Large intestine (tissue), 12 donors: Measurements from ENCODE around the gene PRPSAP1. TPM values are rescaled to one million over a fixed set of nuclear protein-coding genes. Genes with fewer than 3 reads are reported as not detected.

Source experiments
- DNase-seq, 2 donors: peaks; one replicate each; pipeline versions ENCODE4 v3.0.0 to v3.0.0-alpha.2; 2013
- H3K27ac ChIP-seq: one replicate; pipeline ENCODE4 v1.5.1; 2013; ENCODE audit warnings: low read length
- H3K27me3 ChIP-seq: 2 replicates; pipeline ENCODE4 v1.6.1; 2013; ENCODE audit warnings: low read length; ENCODE audit not compliant: control insufficient read depth, insufficient read depth
- H3K36me3 ChIP-seq: 2 replicates; pipeline ENCODE4 v1.6.1; 2013; ENCODE audit warnings: low read length; ENCODE audit not compliant: control insufficient read depth, insufficient read depth
- H3K4me1 ChIP-seq: one replicate; pipeline ENCODE4 v1.6.1; 2013; ENCODE audit warnings: low read length; ENCODE audit not compliant: control insufficient read depth, insufficient read depth
- H3K4me3 ChIP-seq: one replicate; pipeline ENCODE4 v1.5.1; 2013; ENCODE audit warnings: low read length
- H3K9me3 ChIP-seq: one replicate; pipeline ENCODE4 v1.6.1; 2013; ENCODE audit warnings: mild to moderate bottlenecking, low read depth, low read length, moderate library complexity; ENCODE audit not compliant: control insufficient read depth
- WGBS: methylation state at CpG from one replicate; pipeline ENCODE4 v1.1.5; 2013; ENCODE audit warnings: low lambda C conversion rate; ENCODE audit not compliant: insufficient coverage; 5-methylcytosine and 5-hydroxymethylcytosine counted together
- long read RNA-seq, 11 donors: transcript quantifications; one replicate each; lab custom pipeline, GENCODE V29; 2026
- polyA plus RNA-seq: library from polyadenylated mRNA; unstranded; fragments of 120-200 nt; gene quantifications from one replicate; pipeline ENCODE4 v1.2.1, GENCODE V29; 2013

PRPSAP1 gene
- polyA plus RNA-seq = 54.8 TPM
- long read RNA-seq, donor 1, partial matches to known transcripts = 0 of 5 reads
- long read RNA-seq, donor 1, other reads (novel, unspliced or antisense) = 0 of 5 reads
- long read RNA-seq, donor 2, transcript PRPSAP1-206 (10 exons, 3,660 nt) = major isoform, 16 of 26 reads
- long read RNA-seq, donor 2, partial matches to known transcripts = 6 of 26 reads
- long read RNA-seq, donor 2, other reads (novel, unspliced or antisense) = 0 of 26 reads
- long read RNA-seq, donor 3 = 0 reads
- long read RNA-seq, donor 4, partial matches to known transcripts = 0 of 2 reads
- long read RNA-seq, donor 4, other reads (novel, unspliced or antisense) = 0 of 2 reads
- long read RNA-seq, donor 5, transcript PRPSAP1-206 (10 exons, 3,660 nt) = major isoform, 5 of 5 reads
- long read RNA-seq, donor 5, partial matches to known transcripts = 0 of 5 reads
- long read RNA-seq, donor 5, other reads (novel, unspliced or antisense) = 0 of 5 reads
- long read RNA-seq, donor 6, transcript PRPSAP1-206 (10 exons, 3,660 nt) = major isoform, 11 of 16 reads
- long read RNA-seq, donor 6, partial matches to known transcripts = 0 of 16 reads
- long read RNA-seq, donor 6, other reads (novel, unspliced or antisense) = 0 of 16 reads
- long read RNA-seq, donor 7, transcript PRPSAP1-206 (10 exons, 3,660 nt) = major isoform, 7 of 9 reads
- long read RNA-seq, donor 7, partial matches to known transcripts = 0 of 9 reads
- long read RNA-seq, donor 7, other reads (novel, unspliced or antisense) = 0 of 9 reads
- long read RNA-seq, donor 8, transcript PRPSAP1-206 (10 exons, 3,660 nt) = major isoform, 15 of 17 reads
- long read RNA-seq, donor 8, partial matches to known transcripts = 0 of 17 reads
- long read RNA-seq, donor 8, other reads (novel, unspliced or antisense) = 0 of 17 reads
- long read RNA-seq, donor 9, partial matches to known transcripts = 0 of 5 reads
- long read RNA-seq, donor 9, other reads (novel, unspliced or antisense) = 0 of 5 reads
- long read RNA-seq, donor 10, transcript PRPSAP1-206 (10 exons, 3,660 nt) = major isoform, 7 of 10 reads
- long read RNA-seq, donor 10, partial matches to known transcripts = 0 of 10 reads
- long read RNA-seq, donor 10, other reads (novel, unspliced or antisense) = 0 of 10 reads
- long read RNA-seq, donor 11, transcript PRPSAP1-206 (10 exons, 3,660 nt) = major isoform, 13 of 14 reads
- long read RNA-seq, donor 11, partial matches to known transcripts = 0 of 14 reads
- long read RNA-seq, donor 11, other reads (novel, unspliced or antisense) = 0 of 14 reads

GRCh38 chr17:76353599-76354316, at the start of gene PRPSAP1:
Gene PRPSAP1 (minus strand): TSS chr17:76353916. CDS start chr17:76353703, 213 bp downstream.
- no peaks in the 10 kb centered on the region for H3K36me3 ChIP-seq
- peak; percentile 88 to 97 for DNase-seq
- peak within 1 kb of the TSS; percentile 96 for H3K4me3 ChIP-seq
- no peaks in the 10 kb centered on the region for H3K9me3 ChIP-seq
- H3K4me1 ChIP-seq = peaks cover 3% of the 10 kb centered on the region
- H3K27ac ChIP-seq = peak within 1 kb of the TSS; percentile 84
- H3K27me3 ChIP-seq = no peaks in the 10 kb centered on the region
- no CpG with 5 or more reads among the region's 75 CpGs for WGBS

GRCh38 chr17:76402711-76403110, 49.0 kb upstream of the PRPSAP1 start:
- WGBS = no CpG with 5 or more reads among the region's 5 CpGs
- DNase-seq = no peak
- no peak overlapping the region for H3K27ac ChIP-seq
- H3K4me1 ChIP-seq = no peaks in the 10 kb centered on the region
- H3K36me3 ChIP-seq = peaks cover 64% of the 10 kb centered on the region
- H3K4me3 ChIP-seq = no peak overlapping the region
- no peaks in the 10 kb centered on the region for H3K27me3 ChIP-seq
- no peaks in the 10 kb centered on the region for H3K9me3 ChIP-seq

- Histone ChIP-seq H3K36me3 (peaks cover 84% of the 10 kb centered on the region), H3K9me3 (no peaks in the 10 kb centered on the region), H3K27me3 (no peaks in the 10 kb centered on the region), H3K4me3 (no peak overlapping the region), H3K27ac (no peak overlapping the region), H3K4me1 (no peaks in the 10 kb centered on the region)
- WGBS = no CpG with 5 or more reads among the region's 33 CpGs
- no peak for DNase-seq
Measured at GRCh38 chr17:76399175-76400172, 45.8 kb upstream of the PRPSAP1 start.

GRCh38 chr17:76398523-76399174, 44.9 kb upstream of the PRPSAP1 start:
- peaks cover 87% of the 10 kb centered on the region for H3K36me3 ChIP-seq
- DNase-seq = no peak
- no peak overlapping the region for H3K27ac ChIP-seq
- H3K27me3 ChIP-seq = no peaks in the 10 kb centered on the region
- no peaks in the 10 kb centered on the region for H3K4me1 ChIP-seq
- H3K4me3 ChIP-seq = no peak overlapping the region
- no CpG with 5 or more reads among the region's 20 CpGs for WGBS
- H3K9me3 ChIP-seq = no peaks in the 10 kb centered on the region

- no peaks in the 10 kb centered on the region for H3K9me3 ChIP-seq
- no peaks in the 10 kb centered on the region for H3K4me1 ChIP-seq
- no peak overlapping the region for H3K4me3 ChIP-seq
- peaks cover 84% of the 10 kb centered on the region for H3K36me3 ChIP-seq
- H3K27ac ChIP-seq = no peak overlapping the region
- DNase-seq = peak; percentile 58 to 76
- no CpG with 5 or more reads among the region's 16 CpGs for WGBS
- no peaks in the 10 kb centered on the region for H3K27me3 ChIP-seq
Measured at GRCh38 chr17:76397687-76398522, 44.2 kb upstream of the PRPSAP1 start.

GRCh38 chr17:76397184-76397583, 43.5 kb upstream of the PRPSAP1 start:
- no CpG with 5 or more reads among the region's 8 CpGs for WGBS
- no peak overlapping the region for H3K27ac ChIP-seq
- peaks cover 1% of the 10 kb centered on the region for H3K4me1 ChIP-seq
- DNase-seq = no peak
- H3K36me3 ChIP-seq = peaks cover 79% of the 10 kb centered on the region
- no peaks in the 10 kb centered on the region for H3K27me3 ChIP-seq
- no peak overlapping the region for H3K4me3 ChIP-seq
- no peaks in the 10 kb centered on the region for H3K9me3 ChIP-seq

- no peak for DNase-seq
- Histone ChIP-seq H3K9me3 (no peaks in the 10 kb centered on the region), H3K27me3 (no peaks in the 10 kb centered on the region), H3K4me3 (no peak overlapping the region), H3K27ac (no peak overlapping the region), H3K36me3 (peaks cover 81% of the 10 kb centered on the region), H3K4me1 (peaks cover 2% of the 10 kb centered on the region)
- WGBS = 100% methylated on average over 1 of the region's 15 CpGs
Measured at GRCh38 chr17:76395980-76396379, 42.3 kb upstream of the PRPSAP1 start.

- Histone ChIP-seq H3K36me3 (peaks cover 74% of the 10 kb centered on the region), H3K27me3 (no peaks in the 10 kb centered on the region), H3K4me3 (no peak overlapping the region), H3K27ac (no peak overlapping the region), H3K9me3 (no peaks in the 10 kb centered on the region), H3K4me1 (peaks cover 2% of the 10 kb centered on the region)
- 100% methylated on average over 2 of the region's 10 CpGs for WGBS
- no peak for DNase-seq
Measured at GRCh38 chr17:76394166-76394565, 40.5 kb upstream of the PRPSAP1 start.
